Hepatocyte (in vitro differentiated cells): Measurements from ENCODE around the gene MEIS2. TPM values are rescaled to one million over a fixed set of nuclear protein-coding genes. Genes with fewer than 3 reads are reported as not detected.

Source experiments
- DNase-seq: peaks from one replicate; pipeline ENCODE4 v3.0.0-alpha.2; 2016; ENCODE audit warnings: low spot score
- H2AFZ ChIP-seq: fragments of 200-600 bp; sonication (generic); 2 replicates; pipeline ENCODE4 v1.6.0; 2016; ENCODE audit warnings: antibody characterized with exemption, mild to moderate bottlenecking
- H3K27ac ChIP-seq: fragments of 200-600 bp; sonication (generic); 2 replicates; pipeline ENCODE4 v1.5.1; 2016; ENCODE audit warnings: mild to moderate bottlenecking
- H3K27me3 ChIP-seq: fragments of 200-600 bp; sonication (generic); 2 replicates; pipeline ENCODE4 v1.6.1; 2016
- H3K36me3 ChIP-seq: fragments of 200-600 bp; sonication (generic); replicated peaks from 2 replicates; pipeline ENCODE4 v1.5.1; 2016; ENCODE audit warnings: low read depth; ENCODE audit not compliant: insufficient read depth
- H3K4me1 ChIP-seq: fragments of 200-600 bp; sonication (generic); 2 replicates; pipeline ENCODE4 v1.5.1; 2016; ENCODE audit warnings: mild to moderate bottlenecking, moderate library complexity; ENCODE audit not compliant: insufficient read depth
- H3K4me2 ChIP-seq: fragments of 200-600 bp; sonication (generic); 2 replicates; pipeline ENCODE4 v1.6.0; 2016
- H3K4me3 ChIP-seq: fragments of 200-600 bp; sonication (generic); 2 replicates; pipeline ENCODE4 v1.5.1; 2016; ENCODE audit warnings: mild to moderate bottlenecking
- H3K79me2 ChIP-seq: fragments of 200-600 bp; sonication (generic); 2 replicates; pipeline ENCODE4 v1.6.0; 2017; ENCODE audit warnings: mild to moderate bottlenecking
- H3K9me2 ChIP-seq: fragments of 200-600 bp; sonication (generic); replicated peaks from 2 replicates; pipeline ENCODE4 v1.6.0; 2017; ENCODE audit warnings: mild to moderate bottlenecking; ENCODE audit not compliant: insufficient read depth
- H3K9me3 ChIP-seq: fragments of 200-600 bp; sonication (generic); 2 replicates; pipeline ENCODE4 v1.5.1; 2016; ENCODE audit warnings: low read depth, mild to moderate bottlenecking
- H4K20me1 ChIP-seq: fragments of 200-600 bp; sonication (generic); 2 replicates; pipeline ENCODE4 v1.6.0; 2016; ENCODE audit warnings: mild to moderate bottlenecking; ENCODE audit not compliant: insufficient read depth, poor library complexity, severe bottlenecking
- CTCF ChIP-seq: fragments of 200-600 bp; sonication (generic); IDR thresholded peaks from 2 replicates; pipeline ENCODE4 v1.5.1; 2016; ENCODE audit warnings: antibody characterized with exemption, mild to moderate bottlenecking; ENCODE audit not compliant: poor library complexity
- EZH2 ChIP-seq: fragments of 200-600 bp; sonication (generic); IDR thresholded peaks from 2 replicates; pipeline ENCODE4 v1.6.1; 2016; ENCODE audit warnings: antibody characterized with exemption, mild to moderate bottlenecking, borderline replicate concordance
- EZH2phosphoT487 ChIP-seq: fragments of 200-600 bp; sonication (generic); IDR thresholded peaks from one replicate; pipeline ENCODE4 v1.6.1; 2018; ENCODE audit warnings: antibody characterized with exemption, mild to moderate bottlenecking, low read depth, moderate library complexity; ENCODE audit not compliant: unreplicated experiment, severe bottlenecking
- WGBS: methylation state at CpG from one replicate; pipeline ENCODE4 v1.1.6; 2016; ENCODE audit warnings: low lambda C conversion rate; ENCODE audit errors: missing lambda C conversion rate; 5-methylcytosine and 5-hydroxymethylcytosine counted together
- polyA plus RNA-seq: library from polyadenylated mRNA; unstranded; fragments of >200 nt; fragmentation: Nextera tagmentation; extraction: Ambion mirVana; gene quantifications from 2 replicates; pipeline ENCODE4 v1.2.1, GENCODE V29; 2016
- total RNA-seq: library from RNA; depleted of rRNA; stranded (reverse); fragments of >200 nt; gene quantifications from 2 replicates; pipeline ENCODE4 v1.2.3, GENCODE V29; 2014

MEIS2 gene
- total and polyA plus RNA-seq, 2 experiments from 2014 or later: 20.6 to 33.5 TPM

GRCh38 chr15:37115538-37115937, 15.2 kb upstream of the MEIS2 start:
- WGBS: 94% methylated on average over 3 of the region's 3 CpGs

GRCh38 chr15:37112971-37113670, 12.8 kb upstream of the MEIS2 start:
- TF ChIP-seq EZH2phosphoT487: no peak
- no peak for TF ChIP-seq EZH2
- TF ChIP-seq CTCF: no peak
- Histone ChIP-seq H3K4me2 (no peak overlapping the region), H3K27me3 (peaks cover 58% of the 10 kb centered on the region), H3K9me3 (no peaks in the 10 kb centered on the region), H3K79me2 (no peaks in the 10 kb centered on the region), H2AFZ (no peak overlapping the region), H4K20me1 (no peaks in the 10 kb centered on the region), H3K9me2 (no peaks in the 10 kb centered on the region), H3K36me3 (no peaks in the 10 kb centered on the region), H3K27ac (no peak overlapping the region), H3K4me1 (peaks cover 8% of the 10 kb centered on the region), H3K4me3 (no peak overlapping the region)
- WGBS: 77% methylated on average over 5 of the region's 5 CpGs
- no peak for DNase-seq

More at GRCh38 chr15:37115538-37115937, 15.2 kb upstream of the MEIS2 start:
- peaks cover 2% of the 10 kb centered on the region for H3K4me1 ChIP-seq
- no peaks in the 10 kb centered on the region for H3K36me3 ChIP-seq
- peaks cover 34% of the 10 kb centered on the region for H3K27me3 ChIP-seq
- no peak for DNase-seq
- H3K27ac ChIP-seq: no peak overlapping the region
- no peaks in the 10 kb centered on the region for H3K9me2 ChIP-seq
- no peaks in the 10 kb centered on the region for H3K79me2 ChIP-seq
- H4K20me1 ChIP-seq: no peaks in the 10 kb centered on the region
- TF ChIP-seq CTCF (no peak), EZH2phosphoT487 (no peak), EZH2 (no peak)
- H3K4me2 ChIP-seq: no peak overlapping the region
- H3K9me3 ChIP-seq: no peaks in the 10 kb centered on the region
- H2AFZ ChIP-seq: no peak overlapping the region
- no peak overlapping the region for H3K4me3 ChIP-seq

- Histone ChIP-seq H3K36me3 (no peaks in the 10 kb centered on the region), H3K9me2 (no peaks in the 10 kb centered on the region), H4K20me1 (no peaks in the 10 kb centered on the region), H3K27ac (peak overlapping the region; percentile 77), H3K79me2 (no peaks in the 10 kb centered on the region), H3K9me3 (no peaks in the 10 kb centered on the region), H3K27me3 (peaks cover 68% of the 10 kb centered on the region), H3K4me1 (peaks cover 8% of the 10 kb centered on the region), H2AFZ (no peak overlapping the region), H3K4me2 (no peak overlapping the region), H3K4me3 (no peak overlapping the region)
- TF ChIP-seq EZH2phosphoT487 (no peak), EZH2 (no peak), CTCF (no peak)
- no peak for DNase-seq
- 44% methylated on average over 4 of the region's 4 CpGs for WGBS
Observed at GRCh38 chr15:37112171-37112570, 11.8 kb upstream of the MEIS2 start.
